Ishikawa (cell line): Measurements from ENCODE around the gene GCN1.

Experiments
- CEBPB ChIP-seq: IDR thresholded peaks from 2 replicates; pipeline ENCODE4 v1.6.1; 2012
- CREB1 ChIP-seq: IDR thresholded peaks from 2 replicates; pipeline ENCODE4 v1.6.1; 2012; ENCODE audit warnings: low read depth
- EP300 ChIP-seq: IDR thresholded peaks from 2 replicates; pipeline ENCODE4 v1.6.1; 2012; ENCODE audit warnings: borderline replicate concordance
- FOXM1 ChIP-seq: IDR thresholded peaks from 2 replicates; pipeline ENCODE4 v1.6.1; 2012; ENCODE audit warnings: low read depth, borderline replicate concordance
- NFIC ChIP-seq: IDR thresholded peaks from 2 replicates; pipeline ENCODE4 v1.6.1; 2012
- RAD21 ChIP-seq: IDR thresholded peaks from 2 replicates; pipeline ENCODE4 v1.6.1; 2012; ENCODE audit warnings: low read depth
- TAF1 ChIP-seq: IDR thresholded peaks from 2 replicates; pipeline ENCODE4 v1.6.1; 2012; ENCODE audit warnings: low read depth, mild to moderate bottlenecking
- YY1 ChIP-seq: IDR thresholded peaks from 2 replicates; pipeline ENCODE4 v1.6.1; 2012; ENCODE audit warnings: low read depth
- TF ChIP-seq, protein P1 (sequence below): IDR thresholded peaks from 2 replicates; pipeline ENCODE4 v1.6.1; 2012
- TF ChIP-seq, protein P2 (sequence below): IDR thresholded peaks from 2 replicates; pipeline ENCODE4 v1.6.1; 2012; ENCODE audit warnings: low read depth, mild to moderate bottlenecking

GRCh38 chr12:120235369-120236323, 41.1 kb upstream of the GCN1 start:
- TF ChIP-seq EP300 (no peak), NFIC (no peak), RAD21 (no peak), YY1 (no peak), FOXM1 (no peak), TAF1 (no peak), CEBPB (no peak), CREB1 (no peak)
- TF ChIP-seq, protein P1, sequence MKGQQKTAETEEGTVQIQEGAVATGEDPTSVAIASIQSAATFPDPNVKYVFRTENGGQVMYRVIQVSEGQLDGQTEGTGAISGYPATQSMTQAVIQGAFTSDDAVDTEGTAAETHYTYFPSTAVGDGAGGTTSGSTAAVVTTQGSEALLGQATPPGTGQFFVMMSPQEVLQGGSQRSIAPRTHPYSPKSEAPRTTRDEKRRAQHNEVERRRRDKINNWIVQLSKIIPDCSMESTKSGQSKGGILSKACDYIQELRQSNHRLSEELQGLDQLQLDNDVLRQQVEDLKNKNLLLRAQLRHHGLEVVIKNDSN, result no peak
- TF ChIP-seq, protein P2, sequence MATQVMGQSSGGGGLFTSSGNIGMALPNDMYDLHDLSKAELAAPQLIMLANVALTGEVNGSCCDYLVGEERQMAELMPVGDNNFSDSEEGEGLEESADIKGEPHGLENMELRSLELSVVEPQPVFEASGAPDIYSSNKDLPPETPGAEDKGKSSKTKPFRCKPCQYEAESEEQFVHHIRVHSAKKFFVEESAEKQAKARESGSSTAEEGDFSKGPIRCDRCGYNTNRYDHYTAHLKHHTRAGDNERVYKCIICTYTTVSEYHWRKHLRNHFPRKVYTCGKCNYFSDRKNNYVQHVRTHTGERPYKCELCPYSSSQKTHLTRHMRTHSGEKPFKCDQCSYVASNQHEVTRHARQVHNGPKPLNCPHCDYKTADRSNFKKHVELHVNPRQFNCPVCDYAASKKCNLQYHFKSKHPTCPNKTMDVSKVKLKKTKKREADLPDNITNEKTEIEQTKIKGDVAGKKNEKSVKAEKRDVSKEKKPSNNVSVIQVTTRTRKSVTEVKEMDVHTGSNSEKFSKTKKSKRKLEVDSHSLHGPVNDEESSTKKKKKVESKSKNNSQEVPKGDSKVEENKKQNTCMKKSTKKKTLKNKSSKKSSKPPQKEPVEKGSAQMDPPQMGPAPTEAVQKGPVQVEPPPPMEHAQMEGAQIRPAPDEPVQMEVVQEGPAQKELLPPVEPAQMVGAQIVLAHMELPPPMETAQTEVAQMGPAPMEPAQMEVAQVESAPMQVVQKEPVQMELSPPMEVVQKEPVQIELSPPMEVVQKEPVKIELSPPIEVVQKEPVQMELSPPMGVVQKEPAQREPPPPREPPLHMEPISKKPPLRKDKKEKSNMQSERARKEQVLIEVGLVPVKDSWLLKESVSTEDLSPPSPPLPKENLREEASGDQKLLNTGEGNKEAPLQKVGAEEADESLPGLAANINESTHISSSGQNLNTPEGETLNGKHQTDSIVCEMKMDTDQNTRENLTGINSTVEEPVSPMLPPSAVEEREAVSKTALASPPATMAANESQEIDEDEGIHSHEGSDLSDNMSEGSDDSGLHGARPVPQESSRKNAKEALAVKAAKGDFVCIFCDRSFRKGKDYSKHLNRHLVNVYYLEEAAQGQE, result no peak
